GM19467 (cell line): Measurements from ENCODE around the gene UFSP1.

Experiments
- ATAC-seq: cut with Tn5 transposase; IDR thresholded peaks from one replicate; pipeline ENCODE4 v1.9.1; 2021; ENCODE audit warnings: mild to moderate bottlenecking, moderate library complexity; ENCODE audit not compliant: unreplicated experiment

Gene UFSP1

DNA sequence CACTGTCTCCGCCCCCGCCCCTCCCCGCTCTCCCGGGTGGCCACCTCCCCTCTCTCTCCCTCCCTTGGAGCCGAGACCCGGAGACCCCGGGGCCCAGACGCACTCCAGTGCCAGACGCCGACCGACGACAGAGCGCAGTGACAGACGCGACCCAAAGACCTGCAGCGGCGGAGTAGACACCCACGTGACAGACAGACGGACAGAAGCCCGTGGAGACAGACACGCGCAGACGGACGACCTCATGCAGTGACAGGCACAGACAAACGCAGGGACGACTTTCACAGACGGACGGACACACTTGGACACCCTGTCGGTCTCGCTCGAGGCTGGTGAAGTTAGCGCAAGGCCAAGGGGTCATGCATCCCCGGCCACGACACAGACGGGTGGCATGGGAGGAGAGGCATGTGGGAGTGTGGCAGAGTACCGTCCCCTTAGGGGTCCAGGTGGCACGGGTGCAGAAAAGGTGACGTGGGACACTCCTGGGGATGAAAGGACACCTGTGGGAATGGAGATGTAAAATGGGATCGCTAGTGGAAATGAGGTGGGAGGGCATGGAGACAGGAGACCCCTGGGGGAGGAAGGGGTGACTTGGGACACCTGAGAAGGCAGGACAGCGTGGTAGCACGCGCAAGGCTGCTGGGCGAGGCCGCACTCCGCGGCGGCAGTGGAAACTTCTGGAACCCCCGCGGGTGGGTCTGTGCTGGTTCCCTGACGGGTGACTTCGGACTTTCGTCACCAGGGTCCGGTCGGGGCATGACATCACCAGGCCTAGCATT is 6.6 kb upstream of the UFSP1 start:
- ATAC-seq, result no peak

DNA sequence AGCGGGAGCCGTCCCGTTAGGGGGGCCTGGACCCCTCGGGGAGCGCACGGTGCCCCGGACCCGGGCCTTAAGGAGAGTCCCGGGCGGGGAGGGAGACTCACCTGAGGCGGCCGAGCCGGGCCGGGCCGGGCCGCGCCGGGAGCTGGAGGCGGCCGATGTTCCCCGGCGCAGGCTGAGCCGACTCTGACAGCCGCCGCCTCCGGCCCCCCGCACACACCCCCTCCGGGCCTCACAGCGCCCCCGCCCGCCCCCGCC is 6.1 kb upstream of the UFSP1 start, which contains the start of gene ACHE:
Gene ACHE (minus strand): TSS at position 188 of the 255 bp plus-strand sequence. CDS start 1,656 bp downstream, outside the sequence.
- ATAC-seq, result no peak

DNA sequence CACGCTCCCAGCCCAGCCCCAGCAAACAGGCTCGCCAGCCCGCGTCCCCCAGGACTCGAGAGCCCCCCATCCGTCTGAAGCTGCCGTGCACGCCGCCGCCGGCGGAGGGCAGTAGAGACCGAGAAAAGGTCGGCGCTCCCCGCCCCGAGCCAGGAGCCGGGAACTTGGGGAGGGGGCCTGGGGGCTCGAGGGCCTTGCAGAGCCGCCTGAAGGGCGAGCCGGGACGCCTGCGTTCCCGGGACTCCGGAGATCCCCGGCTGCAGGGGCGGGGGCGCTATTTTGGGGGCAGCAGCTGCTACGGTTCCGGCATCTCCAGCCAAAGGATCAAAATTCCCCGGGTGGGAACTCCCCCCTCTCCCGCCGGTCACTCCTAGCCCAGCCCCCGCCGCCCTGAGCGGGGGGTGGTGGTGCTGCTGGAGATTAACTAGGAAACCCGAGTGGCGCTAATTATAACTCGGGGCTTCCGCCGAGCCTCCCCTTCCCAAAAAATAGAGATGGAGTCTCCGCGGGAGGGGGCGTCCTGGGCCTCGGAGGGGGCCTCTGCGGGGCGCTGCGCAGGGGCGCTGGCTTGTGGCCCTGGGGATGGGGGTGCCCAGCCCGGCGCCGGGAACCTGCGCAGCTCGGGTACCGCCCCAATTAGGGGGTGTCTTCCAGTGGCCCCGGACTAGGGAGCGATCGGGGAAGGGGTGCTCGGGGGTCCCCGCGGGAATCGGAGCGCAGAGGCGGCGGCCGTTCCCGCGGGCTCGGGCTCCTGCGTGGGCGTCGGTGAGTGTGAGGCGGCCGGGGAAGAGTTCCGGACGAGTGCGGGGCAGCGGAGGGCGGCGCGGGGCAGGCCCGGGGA is 5.6 kb upstream of the UFSP1 start:
- no peak for ATAC-seq

DNA sequence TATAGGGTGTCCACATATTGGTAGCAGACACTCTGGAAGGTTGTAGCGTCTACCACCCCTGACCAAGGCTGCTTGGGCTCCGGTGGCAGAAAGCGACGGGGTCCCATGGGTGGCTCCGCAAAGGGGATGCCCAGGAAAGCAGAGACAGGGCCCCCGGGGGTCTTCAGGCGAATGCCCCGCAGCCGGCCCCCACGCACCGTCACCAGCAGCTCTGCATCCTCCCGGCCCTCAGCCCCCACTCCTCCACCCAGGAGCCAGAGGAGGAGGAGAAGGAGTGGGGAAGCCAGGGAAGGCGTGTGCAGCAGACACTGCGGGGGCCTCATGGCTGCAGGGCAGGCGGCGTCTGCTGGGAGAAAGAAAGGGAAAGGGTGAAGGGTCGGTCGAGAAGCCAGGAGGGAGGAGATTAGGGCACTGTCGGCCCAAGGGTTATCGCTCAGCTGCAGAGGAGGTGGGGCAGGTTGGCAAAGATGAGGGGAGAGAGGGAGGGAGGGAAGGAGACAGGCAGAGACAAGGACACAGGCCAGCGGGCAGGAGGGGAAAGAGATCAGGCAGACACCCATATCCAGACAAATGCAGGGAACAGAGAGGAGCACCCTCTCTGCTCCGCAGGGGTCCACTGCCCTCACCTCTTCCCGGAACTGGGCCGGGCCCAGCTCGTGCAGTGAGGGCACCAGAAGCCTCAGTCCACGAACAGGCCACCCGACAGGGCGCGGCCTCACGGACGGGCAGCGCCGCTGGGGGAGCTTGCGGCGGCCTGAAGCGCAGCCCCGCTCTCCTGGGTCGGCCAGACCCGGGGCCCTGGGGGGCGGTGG is 4.6 kb upstream of the UFSP1 start:
- ATAC-seq, result no peak

DNA sequence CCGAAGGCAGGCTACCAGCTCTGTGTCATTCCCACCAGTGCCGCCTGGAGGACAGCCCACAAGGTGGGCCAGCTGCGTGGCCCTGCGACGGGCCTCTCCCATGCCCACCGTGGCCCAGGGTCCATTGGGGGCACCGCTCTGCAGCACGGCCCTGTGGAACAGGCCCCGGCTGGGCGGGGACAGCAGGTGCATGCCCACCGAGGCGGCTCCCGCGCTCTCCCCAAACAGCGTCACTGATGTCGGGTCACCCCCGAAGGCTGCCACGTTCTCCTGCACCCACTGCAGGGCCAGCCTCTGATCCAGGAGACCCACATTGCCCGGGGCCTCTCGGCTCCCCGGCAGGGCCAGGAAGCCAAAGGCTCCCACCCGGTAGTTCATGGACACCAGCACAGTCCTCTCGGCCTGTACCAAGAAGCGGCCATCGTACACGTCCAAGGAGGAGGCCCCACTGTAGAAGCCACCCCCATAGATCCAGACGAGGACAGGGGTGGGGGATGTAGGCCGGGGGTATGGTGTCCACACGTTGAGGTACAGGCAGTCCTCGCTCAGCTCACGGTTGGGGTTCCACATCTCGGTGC is 3.9 kb upstream of the UFSP1 start:
- ATAC-seq, result no peak

DNA sequence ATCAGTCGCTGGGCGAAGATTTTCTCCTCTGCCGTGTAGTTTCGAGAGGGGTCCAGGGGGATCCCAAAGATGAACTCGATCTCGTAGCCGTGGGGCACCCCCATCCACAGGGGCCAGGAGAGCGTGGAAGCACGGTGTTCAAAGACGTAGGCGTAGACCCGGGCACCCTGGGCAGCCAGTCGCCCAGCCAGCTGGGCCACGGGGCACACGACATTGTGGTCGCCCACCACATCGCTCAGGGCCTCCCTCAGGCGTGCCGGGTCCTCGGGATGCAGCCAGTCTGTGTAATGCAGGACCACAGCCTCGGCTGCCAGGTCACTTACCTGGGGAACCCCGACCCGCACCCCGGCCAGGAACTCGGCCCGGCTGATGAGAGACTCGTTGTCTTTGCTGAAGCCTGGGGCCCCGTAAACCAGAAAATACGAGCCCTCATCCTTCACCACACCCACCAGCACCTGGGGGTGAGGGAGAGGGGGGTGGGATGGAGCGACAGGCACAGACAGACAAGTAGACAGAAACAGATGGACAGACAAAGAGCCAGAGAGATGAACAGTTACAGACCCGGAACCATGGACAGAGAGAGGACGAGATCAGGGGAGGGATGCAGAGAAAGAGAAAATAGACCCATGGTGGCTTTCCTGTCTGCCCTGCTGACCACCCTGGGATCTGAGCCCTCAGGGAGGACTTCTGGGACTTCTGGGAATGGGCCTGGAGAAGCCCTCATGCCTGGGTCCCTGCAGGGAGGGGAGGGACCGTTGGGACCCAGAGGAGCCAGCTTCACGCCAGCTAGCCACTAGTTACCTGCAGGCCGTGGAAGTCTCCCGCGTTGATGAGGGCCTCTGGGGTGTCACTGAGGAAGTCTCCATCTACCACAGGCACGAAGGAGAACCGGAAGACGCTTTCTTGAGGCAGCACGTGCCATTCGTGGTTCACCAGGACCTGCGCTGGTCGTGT is 3.1 kb upstream of the UFSP1 start:
- ATAC-seq, result no peak

DNA sequence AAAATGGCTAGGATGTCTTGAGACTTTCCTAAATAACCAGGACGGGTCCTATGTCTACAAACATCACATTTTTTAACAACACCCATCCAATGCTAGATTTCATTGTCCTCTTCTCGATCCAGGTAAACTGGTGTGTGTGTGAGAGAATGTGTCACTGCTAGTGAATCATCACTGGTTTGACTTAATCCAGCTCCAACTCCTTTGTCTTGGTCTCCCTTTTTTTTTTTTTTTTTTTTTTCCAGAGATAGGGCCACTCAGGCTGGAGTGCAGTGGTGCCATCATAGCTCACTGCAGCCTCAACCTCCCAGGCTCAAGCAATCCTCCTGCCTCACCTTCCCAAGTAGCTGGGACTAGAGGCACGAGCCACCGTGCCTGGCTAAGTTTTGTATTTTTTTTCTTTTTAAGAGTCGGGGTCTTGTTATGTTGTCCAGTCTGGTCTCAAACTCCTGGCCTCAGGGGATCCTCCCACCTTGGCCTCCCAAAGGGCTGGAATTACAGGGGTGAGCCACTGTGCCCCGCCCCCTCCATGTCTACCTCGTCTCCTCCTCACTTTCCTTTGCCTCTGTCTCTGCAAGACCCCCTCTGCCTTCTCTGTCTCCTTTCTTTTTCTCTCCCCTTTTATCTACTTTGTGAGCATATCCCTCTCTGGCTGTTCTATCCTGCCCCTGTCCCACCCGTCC is 2.2 kb upstream of the UFSP1 start:
- ATAC-seq, result no peak

DNA sequence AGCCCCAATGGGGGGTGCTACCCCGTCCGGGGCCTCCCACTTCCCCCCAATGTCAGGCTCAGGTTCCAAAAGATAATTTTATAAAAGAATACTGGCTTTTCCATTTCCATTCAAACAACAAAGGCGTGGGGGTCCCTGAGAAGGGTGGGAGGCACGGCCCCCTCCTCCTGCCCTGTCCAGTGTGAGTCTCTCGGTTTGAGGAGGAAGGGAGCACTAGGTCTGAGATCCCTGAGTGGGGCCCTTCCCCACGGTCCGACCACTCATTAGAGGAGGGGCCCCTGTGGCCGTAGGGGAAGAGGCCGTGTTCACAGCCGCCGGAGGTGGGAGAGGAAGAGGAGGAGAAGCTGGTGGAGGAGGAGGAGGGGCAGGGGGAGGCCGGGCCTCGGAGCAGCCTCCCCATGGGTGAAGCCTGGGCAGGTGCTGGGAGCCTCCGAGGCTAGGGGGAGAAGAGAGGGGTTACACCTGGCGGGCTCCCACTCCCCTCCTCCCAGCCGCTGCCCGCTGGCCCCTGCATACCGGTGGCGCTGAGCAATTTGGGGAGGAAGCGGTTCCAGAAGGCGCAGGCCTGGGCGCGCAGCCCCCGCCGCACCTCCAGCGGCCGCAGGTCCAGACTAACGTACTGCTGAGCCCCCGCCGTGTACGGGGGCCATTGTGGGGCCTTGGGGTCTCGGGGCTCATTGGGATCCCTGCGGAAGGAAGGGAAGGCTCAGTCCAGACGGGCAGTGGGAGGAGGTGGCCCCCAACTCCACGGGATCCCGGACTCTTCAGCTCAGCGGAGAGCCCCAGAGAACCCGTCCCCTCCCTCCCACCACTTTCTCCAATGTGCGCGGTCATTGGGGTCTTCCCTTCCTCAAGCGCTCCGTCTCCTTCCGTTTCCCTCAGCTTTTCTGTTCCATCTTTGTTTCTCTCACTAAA is 1.4 kb upstream of the UFSP1 start:
- ATAC-seq, result no peak

DNA sequence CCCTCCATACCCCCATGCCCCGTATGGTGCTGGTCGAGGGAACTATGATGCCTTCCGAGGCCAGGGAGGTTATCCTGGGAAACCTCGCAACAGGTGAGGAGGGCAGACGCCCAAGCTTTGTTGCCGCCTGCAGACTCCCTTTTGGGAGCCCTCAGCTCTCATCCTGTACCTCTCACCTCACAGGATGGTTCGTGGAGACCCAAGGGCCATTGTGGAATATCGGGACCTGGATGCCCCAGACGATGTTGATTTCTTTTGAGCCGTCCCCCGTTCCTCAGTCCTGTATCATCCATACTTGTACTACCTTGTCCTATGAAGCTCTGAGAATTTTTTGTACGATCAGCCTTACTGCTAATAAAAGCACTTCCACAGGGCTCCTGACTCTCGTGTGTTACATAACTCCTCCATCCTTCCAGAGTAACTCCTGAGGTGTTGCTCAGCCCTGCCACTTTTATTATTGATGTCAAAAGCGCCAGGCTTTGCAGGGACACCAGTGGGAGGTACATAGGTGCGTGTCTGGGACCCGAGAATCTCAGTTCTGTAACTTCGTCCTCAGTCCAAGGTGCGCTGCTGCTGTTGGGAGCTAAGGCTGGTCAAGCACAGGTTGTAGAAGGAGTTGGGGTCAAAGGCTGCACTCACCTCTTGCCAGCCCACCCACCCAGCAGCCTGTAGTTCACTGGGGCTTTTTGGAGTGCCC is 1.1 kb downstream of the UFSP1 start:
- ATAC-seq, result no peak

DNA sequence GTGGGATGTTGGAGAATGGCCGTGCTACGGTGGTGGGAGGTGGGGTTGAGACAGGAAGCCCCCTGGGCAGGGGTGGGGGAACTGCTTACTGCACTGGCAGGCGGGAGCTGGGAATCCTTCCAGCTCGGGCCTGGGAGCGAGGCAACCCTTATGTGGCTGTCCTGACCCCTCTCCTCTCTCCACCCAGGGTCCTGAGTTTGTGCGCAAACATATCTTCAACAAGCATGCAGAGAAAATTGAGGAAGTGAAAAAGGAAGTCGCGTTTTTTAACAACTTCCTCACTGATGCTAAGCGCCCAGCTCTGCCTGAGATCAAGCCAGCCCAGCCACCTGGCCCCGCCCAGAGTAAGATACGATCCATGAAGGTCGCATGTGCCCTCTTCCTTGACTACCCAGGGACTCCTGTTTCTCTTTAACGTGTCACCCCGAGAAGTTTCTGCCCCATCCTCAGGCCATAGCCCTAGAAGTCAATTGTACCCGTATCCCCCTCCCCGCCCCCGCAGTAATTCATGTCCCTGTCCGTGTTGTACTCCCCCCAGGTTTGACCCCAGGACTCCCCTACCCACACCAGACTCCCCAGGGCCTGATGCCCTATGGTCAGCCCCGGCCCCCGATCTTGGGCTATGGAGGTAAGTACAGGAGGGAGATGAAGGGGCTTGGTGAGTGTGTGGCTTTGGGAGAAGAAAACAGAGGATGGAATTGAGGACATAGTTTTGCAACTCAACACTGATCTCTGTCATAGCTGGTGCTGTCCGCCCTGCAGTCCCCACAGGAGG is 1.8 kb downstream of the UFSP1 start:
- peak; percentile 38 for ATAC-seq

DNA sequence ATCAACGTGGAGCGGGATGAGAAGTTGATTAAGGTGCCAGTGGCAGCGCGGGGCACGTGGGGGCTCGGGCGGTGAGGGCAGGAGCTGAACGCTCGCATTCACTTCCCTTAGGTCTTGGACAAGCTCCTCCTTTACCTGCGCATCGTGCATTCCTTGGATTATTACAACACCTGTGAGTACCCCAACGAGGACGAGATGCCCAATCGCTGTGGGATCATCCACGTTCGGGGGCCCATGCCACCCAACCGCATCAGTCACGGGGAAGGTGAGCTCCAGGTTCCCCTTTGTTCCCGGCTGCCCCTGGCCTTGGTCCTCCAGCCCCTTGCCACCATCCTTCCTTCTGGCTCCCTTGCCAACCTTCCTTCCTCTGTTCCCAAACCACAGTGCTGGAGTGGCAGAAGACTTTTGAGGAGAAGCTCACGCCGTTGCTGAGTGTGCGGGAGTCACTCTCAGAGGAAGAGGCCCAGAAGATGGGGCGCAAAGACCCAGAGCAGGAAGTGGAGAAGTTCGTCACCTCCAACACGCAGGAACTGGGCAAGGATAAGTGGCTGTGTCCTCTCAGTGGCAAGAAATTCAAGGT is 2.5 kb downstream of the UFSP1 start:
- no peak for ATAC-seq

DNA sequence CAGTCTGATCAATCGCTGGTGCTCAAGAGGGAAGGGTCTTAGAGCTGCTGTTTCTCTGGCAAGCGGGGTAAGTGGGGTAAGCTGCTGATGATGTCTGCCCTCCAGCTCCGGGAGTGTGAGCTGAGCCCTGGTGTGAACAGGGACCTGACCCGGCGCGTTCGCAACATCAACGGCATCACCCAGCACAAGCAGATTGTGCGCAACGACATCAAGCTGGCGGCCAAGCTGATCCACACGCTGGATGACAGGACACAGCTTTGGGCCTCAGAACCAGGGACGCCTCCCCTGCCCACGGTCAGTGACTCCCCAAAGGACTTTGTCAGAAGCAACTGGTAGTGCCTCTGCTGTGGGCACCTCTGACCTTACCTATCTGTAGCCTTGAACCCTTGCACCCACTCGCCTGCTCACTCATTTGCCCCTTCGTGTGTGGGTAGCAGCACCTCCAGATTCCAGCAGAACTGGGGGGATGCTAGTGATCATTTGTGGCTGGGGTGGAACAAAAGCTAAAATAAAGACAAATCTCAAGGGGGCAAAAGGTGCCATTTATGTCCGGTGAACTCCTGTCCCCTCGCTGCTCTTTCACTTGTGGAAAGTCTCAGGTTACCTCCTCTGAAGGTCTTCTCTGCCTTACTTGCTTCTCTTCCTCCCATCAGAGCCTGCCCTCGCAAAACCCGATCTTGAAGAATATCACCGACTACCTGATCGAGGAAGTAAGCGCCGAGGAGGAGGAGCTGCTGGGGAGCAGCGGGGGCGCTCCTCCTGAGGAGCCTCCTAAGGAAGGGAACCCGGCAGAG is 3.2 kb downstream of the UFSP1 start:
- ATAC-seq, result no peak

DNA sequence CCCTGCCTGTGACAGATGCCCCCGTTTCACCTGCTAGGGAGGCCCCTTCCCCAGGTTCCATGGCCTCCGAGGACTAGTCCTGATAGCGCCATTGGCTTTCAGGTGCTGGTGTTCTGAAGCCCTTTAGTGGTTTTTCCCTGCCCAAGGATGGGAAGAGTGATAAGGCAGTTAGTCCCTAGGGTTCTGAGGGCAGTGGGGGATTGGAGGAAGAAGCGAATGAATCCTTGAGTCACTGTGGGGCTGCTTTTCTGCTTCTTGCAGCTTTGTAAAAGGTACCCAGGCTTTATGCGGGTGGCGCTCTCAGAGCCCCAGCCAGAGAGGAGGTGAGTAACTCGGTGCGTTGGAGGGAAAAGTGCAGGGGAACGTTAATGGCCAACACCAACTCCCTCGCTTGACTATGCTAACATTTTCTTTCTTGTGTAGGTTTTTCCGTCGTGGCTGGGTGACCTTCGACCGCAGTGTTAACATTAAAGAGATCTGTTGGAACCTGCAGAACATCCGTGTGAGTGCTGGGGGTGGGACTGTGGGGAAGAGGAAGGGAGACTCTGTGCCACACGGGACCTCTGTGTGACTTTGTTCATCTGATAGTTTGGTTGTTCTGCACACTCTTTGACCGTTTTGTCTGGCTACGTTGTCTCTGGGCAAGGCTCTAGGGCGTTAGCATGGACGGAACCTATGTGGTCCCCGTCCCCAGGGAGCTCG is 3.9 kb downstream of the UFSP1 start:
- ATAC-seq, result no peak

DNA sequence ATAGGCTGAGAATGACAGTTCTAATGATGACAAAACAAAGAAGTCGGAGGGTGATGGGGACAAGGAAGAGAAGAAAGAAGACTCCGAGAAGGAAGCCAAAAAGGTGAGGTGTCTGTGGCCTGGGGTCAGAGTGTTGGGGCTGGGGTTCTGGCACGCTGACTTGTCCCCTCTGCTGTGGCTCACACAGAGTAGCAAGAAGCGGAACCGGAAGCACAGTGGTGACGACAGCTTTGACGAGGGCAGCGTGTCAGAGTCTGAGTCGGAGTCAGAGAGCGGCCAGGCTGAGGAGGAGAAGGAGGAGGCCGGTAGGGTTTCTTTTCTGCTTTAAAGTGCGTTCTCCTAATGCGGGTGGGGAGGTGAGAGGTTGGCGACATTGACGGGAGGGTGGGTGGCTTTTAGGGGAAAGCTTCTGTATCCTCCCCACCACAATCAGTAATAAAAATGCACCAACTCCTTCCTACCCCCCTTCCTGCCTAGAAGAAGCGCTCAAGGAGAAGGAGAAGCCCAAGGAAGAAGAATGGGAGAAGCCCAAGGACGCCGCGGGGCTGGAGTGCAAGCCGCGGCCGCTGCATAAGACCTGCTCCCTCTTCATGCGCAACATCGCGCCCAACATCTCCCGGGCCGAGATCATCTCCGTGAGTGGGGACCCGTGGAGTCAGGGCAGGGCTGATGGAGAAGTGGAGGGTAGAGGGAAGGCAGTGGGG is 4.6 kb downstream of the UFSP1 start:
- ATAC-seq, result no peak
